Right atrium auricular region (tissue), 2 donors: ENCODE measurements around the gene KRTAP19-7. TPM values are rescaled to one million over a fixed set of nuclear protein-coding genes. Genes with fewer than 3 reads are reported as not detected.
A peak's percentile ranks its signal among the peaks of the same experiment; 100 is the strongest.

Experiments
- DNase-seq: peaks from one replicate; pipeline ENCODE4 v3.0.0-alpha.2; 2019; ENCODE audit warnings: low spot score
- H3K27ac ChIP-seq, 2 donors: fragments of 200-600 bp; sonication (generic); 1 replicate in 1 of 2; 2 replicates in 1 of 2; pipeline ENCODE4 v1.5.1; 2016 to 2019
- H3K27me3 ChIP-seq, 2 donors: fragments of 200-600 bp; sonication (generic); one replicate each; pipeline versions ENCODE4 v1.5.1 to v1.6.0; 2017 to 2019
- H3K36me3 ChIP-seq: fragments of 200-600 bp; sonication (generic); one replicate; pipeline ENCODE4 v1.5.1; 2016
- H3K4me1 ChIP-seq, 2 donors: fragments of 200-600 bp; sonication (generic); one replicate each; pipeline versions ENCODE4 v1.5.1 to v1.6.0; 2017 to 2019
- H3K4me3 ChIP-seq, 2 donors: fragments of 200-600 bp; sonication (generic); 1 replicate in 1 of 2; 2 replicates in 1 of 2; pipeline ENCODE4 v1.5.1; 2017 to 2019; ENCODE audit warnings: mild to moderate bottlenecking in 1 of 2, moderate library complexity in 1 of 2
- H3K9me3 ChIP-seq, 2 donors: fragments of 200-600 bp; sonication (generic); one replicate each; pipeline ENCODE4 v1.5.1; 2019
- total RNA-seq, 2 donors: library from RNA; depleted of rRNA; stranded (reverse); fragments of >200 nt; gene quantifications; one replicate each; pipeline ENCODE4 v1.1.0, GENCODE V29; 2016
- TF ChIP-seq, protein P1 (sequence below), 2 donors: fragments of 200-600 bp; sonication (generic); IDR thresholded peaks; one replicate each; pipeline ENCODE4 v1.5.1; 2019; ENCODE audit warnings: antibody characterized with exemption in 2 of 2

The KRTAP19-7 gene, protein sequence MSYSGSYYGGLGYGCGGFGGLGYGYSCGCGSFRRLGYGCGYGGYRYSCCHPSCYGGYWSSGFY
- not detected for total RNA-seq

DNA sequence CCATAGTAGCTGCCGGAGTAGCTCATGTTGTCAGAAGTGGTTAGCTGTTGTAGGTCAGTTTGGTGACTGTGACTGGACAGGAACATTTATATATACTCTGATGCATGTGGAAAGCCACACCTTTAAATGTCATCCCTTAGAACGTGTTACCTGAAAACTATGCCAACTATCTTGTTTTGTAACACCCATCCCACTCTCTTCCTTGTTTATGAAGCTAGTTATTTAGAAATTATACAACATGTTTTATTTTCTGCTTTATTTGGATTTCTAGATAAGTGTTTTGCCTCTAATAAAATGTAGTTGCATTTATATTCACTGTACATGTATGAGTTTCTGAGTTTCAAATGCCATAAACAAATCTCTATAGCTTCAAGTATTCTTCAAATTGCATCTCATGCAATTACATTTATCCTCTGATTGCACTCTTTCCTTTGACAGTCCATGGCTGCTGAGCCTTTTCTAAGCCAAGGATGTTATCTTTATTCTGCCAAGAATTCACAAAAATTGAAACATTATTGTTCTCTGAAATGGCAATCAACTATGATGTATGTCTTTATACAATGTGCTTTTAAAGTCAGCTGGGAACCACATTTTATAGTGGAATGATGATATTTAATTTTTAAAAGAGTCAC lies at the start of gene KRTAP19-7:
Gene KRTAP19-7, minus strand, starts transcription at position 51 of the 632 bp plus-strand sequence. Its CDS starts 25 bp downstream, at position 26.
- Histone ChIP-seq H3K9me3 (no peaks in the 10 kb centered on the region), H3K27ac (peak within 1 kb of the TSS in 1 of 2 donors; percentile 59), H3K4me3 (no peak within 1 kb of the TSS), H3K36me3 (no peaks in the 10 kb centered on the region), H3K27me3 (no peaks in the 10 kb centered on the region), H3K4me1 (peaks cover 0 to 15% of the 10 kb centered on the region in 2 donors)
- no peak for DNase-seq
- TF ChIP-seq, protein P1, sequence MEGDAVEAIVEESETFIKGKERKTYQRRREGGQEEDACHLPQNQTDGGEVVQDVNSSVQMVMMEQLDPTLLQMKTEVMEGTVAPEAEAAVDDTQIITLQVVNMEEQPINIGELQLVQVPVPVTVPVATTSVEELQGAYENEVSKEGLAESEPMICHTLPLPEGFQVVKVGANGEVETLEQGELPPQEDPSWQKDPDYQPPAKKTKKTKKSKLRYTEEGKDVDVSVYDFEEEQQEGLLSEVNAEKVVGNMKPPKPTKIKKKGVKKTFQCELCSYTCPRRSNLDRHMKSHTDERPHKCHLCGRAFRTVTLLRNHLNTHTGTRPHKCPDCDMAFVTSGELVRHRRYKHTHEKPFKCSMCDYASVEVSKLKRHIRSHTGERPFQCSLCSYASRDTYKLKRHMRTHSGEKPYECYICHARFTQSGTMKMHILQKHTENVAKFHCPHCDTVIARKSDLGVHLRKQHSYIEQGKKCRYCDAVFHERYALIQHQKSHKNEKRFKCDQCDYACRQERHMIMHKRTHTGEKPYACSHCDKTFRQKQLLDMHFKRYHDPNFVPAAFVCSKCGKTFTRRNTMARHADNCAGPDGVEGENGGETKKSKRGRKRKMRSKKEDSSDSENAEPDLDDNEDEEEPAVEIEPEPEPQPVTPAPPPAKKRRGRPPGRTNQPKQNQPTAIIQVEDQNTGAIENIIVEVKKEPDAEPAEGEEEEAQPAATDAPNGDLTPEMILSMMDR (IDR thresholded peaks at IDR 0.05) = no peak

DNA sequence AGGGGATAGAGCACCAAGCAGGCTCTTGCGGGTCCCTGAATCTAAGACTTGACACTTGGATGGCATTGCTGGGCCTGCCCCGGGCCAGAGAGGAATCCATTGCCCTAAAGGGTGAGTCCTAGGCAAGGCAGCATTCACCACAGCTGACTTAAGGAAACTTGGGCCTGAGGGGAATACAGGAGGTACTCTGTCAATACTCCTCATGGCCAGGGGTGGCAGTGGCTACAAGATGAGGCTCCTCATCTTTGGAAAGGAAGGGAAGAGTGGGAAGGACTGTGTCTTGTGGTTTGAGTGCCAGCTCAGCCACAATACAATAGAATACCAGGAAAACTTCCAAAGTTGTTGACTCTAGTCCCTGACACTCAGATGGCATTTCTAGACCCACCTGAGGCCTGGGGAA lies 44.9 kb upstream of the KRTAP19-7 start:
- Histone ChIP-seq H3K4me3 (no peak overlapping the region), H3K27me3 (no peaks in the 10 kb centered on the region), H3K9me3 (no peaks in the 10 kb centered on the region), H3K36me3 (no peaks in the 10 kb centered on the region), H3K4me1 (no peaks in the 10 kb centered on the region), H3K27ac (no peak overlapping the region)
- no peak for DNase-seq
- TF ChIP-seq, protein P1 (IDR thresholded peaks at IDR 0.05) = no peak

DNA sequence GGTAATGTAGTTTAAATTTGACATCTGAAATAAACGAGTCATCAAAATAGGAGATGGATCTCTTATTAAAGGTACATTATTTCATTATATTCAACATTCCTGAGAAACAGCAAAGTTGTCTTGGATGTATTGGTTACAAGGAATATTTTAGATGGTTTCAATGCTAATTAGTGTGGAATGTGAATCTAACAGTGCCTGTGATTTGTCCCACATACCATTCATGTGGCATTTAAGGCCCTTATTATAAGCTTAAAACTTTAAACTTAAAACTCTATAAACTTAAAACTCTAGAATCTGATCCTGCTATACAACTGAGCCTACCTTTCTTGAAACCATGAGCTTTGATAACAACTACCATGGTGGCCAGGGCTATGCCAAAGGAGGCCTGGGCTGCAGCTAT lies 39.7 kb upstream of the KRTAP19-7 start, which contains the start of gene KRTAP22-1:
Gene KRTAP22-1, plus strand, starts transcription at position 301 of the 400 bp plus-strand sequence.
- H3K27me3 ChIP-seq = no peaks in the 10 kb centered on the region
- H3K9me3 ChIP-seq = no peaks in the 10 kb centered on the region
- DNase-seq = no peak
- no peaks in the 10 kb centered on the region for H3K36me3 ChIP-seq
- TF ChIP-seq, protein P1 (IDR thresholded peaks at IDR 0.05) = no peak
- H3K4me3 ChIP-seq = no peak within 1 kb of the TSS
- no peaks in the 10 kb centered on the region for H3K4me1 ChIP-seq
- no peak within 1 kb of the TSS for H3K27ac ChIP-seq

DNA sequence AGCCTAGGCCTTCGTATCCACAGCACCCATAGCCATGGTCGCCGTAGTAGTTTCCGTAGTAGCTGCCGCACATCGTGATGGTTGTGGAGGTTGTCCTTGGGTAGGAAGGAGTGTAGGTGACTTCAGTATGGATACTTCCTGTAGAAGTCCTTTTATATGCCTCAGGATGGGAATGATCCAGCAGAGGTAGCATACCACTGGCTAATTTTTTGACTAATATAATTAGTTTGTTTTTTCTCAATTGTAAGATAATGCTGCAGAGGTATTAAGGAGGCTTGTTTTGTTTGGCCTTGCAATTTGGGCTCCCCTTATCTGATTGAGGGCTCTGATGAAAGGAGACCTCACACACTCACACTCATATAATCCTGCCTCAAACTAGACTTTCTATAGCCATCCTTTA lies 37.7 kb upstream of the KRTAP19-7 start, which contains the start of gene KRTAP6-2:
Gene KRTAP6-2, minus strand, starts transcription at position 101 of the 400 bp plus-strand sequence. Its CDS starts 28 bp downstream, at position 73.
- TF ChIP-seq, protein P1 (IDR thresholded peaks at IDR 0.05) = no peak
- Histone ChIP-seq H3K9me3 (no peaks in the 10 kb centered on the region), H3K36me3 (no peaks in the 10 kb centered on the region), H3K4me1 (no peaks in the 10 kb centered on the region), H3K4me3 (no peak within 1 kb of the TSS), H3K27ac (no peak within 1 kb of the TSS), H3K27me3 (no peaks in the 10 kb centered on the region)
- DNase-seq = no peak

DNA sequence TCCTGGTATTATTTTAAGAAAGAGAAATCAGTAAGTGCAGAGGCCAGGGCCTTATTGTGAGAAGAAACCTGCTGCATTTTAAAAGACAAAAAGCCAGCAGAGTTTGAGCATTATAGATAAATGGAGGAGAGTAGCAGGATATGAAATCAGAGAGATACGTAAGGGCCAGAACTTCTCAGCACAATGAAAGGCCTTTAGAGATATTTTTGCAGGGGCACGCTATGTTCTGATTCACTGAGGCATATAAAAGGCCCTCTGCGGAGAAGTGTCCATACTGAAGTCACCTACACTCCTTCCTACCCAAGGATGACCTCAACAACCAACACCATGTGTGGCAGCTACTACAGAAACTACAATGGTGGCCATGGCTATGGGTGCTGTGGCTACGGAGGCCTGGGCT lies 31.0 kb upstream of the KRTAP19-7 start, which contains the start of gene KRTAP6-3:
Gene KRTAP6-3, plus strand, starts transcription at position 301 of the 400 bp plus-strand sequence. Its CDS starts 6 bp downstream, at position 307.
- Histone ChIP-seq H3K9me3 (no peaks in the 10 kb centered on the region), H3K36me3 (no peaks in the 10 kb centered on the region), H3K27ac (no peak within 1 kb of the TSS), H3K27me3 (no peaks in the 10 kb centered on the region), H3K4me1 (no peaks in the 10 kb centered on the region), H3K4me3 (no peak within 1 kb of the TSS)
- DNase-seq = no peak
- TF ChIP-seq, protein P1 (IDR thresholded peaks at IDR 0.05) = no peak
